Cardiac fibroblast (primary cell): ENCODE data around the gene SLC15A2.
A peak's percentile ranks its signal among the peaks of the same experiment; 100 is the strongest.
"Not testable (repeated sequence)": the region's sequence is repeated elsewhere in the genome, so short reads cannot be mapped to it uniquely, and the experiment has no call there.

Source experiments
- DNase-seq, 2 donors: peaks; one replicate each; pipeline versions ENCODE4 v3.0.0 to v3.0.0-alpha.2; 2010; ENCODE audit warnings: low read depth in 2 of 2
- H3K4me3 ChIP-seq, 2 donors: replicated peaks in 1 of 2; 1 replicate in 1 of 2; 2 replicates in 1 of 2; pipeline ENCODE4 v1.5.1; 2011; ENCODE audit warnings: low read depth in 2 of 2, low read length in 2 of 2, mild to moderate bottlenecking in 2 of 2, moderate library complexity in 1 of 2
- CTCF ChIP-seq: IDR thresholded peaks from one replicate; pipeline ENCODE4 v1.5.1; 2011; ENCODE audit warnings: low read depth, mild to moderate bottlenecking, low read length, inconsistent platforms

The SLC15A2 gene

GRCh38 chr3:121918779-121919483 lies 24.7 kb downstream of the SLC15A2 start:
- no peak overlapping the region for H3K4me3 ChIP-seq
- peak; percentile 9 to 24 for DNase-seq
- no peak for TF ChIP-seq CTCF

- no peak for DNase-seq
- no peak overlapping the region for H3K4me3 ChIP-seq
- TF ChIP-seq CTCF: no peak
These were observed 30.5 kb downstream of the SLC15A2 start for GRCh38 chr3:121924734-121925133.

- H3K4me3 ChIP-seq: no peak overlapping the region
- no peak for DNase-seq
- no peak for TF ChIP-seq CTCF
These were observed 32.2 kb downstream of the SLC15A2 start for GRCh38 chr3:121926380-121926779.

- not testable (repeated sequence) for DNase-seq, H3K4me3 ChIP-seq
These were observed 44.1 kb downstream of the SLC15A2 start for GRCh38 chr3:121938141-121938855.

GRCh38 chr3:121941592-121941991 lies 47.4 kb downstream of the SLC15A2 start:
- no peak for DNase-seq
- H3K4me3 ChIP-seq: no peak overlapping the region
- no peak for TF ChIP-seq CTCF

GRCh38 chr3:121942116-121942786 lies 48.0 kb downstream of the SLC15A2 start:
- no peak for TF ChIP-seq CTCF
- H3K4me3 ChIP-seq: no peak overlapping the region
- DNase-seq: peak in 1 of 2 donors; percentile 29

- no peak for DNase-seq
- TF ChIP-seq CTCF: no peak
- H3K4me3 ChIP-seq: no peak overlapping the region
These were observed 49.2 kb downstream of the SLC15A2 start for GRCh38 chr3:121943431-121943830.
